HEK293 (cell line): ENCODE results near the gene RRM1.

ENCODE experiments used
- CTCF ChIA-PET: fragments of 350-600 bp; formaldehyde crosslinking; extraction: SDS; loops from one replicate; lab custom pipeline; 2021; ENCODE audit warnings: antibody characterized with exemption; lab: Yijun Ruan, JAX
- POLR2A ChIA-PET: fragments of 300-600 bp; formaldehyde crosslinking; extraction: SDS; loops from one replicate; lab custom pipeline; 2020; ENCODE audit warnings: antibody characterized with exemption, inconsistent platforms; lab: Yijun Ruan, JAX
- H3K27ac ChIP-seq: fragments of 200-500 bp; sonication (Bioruptor generic); 2 replicates; pipeline ENCODE4 v1.5.1; 2014; ENCODE audit warnings: low read depth, low read length, control low read depth, inconsistent platforms; ENCODE audit errors: extremely low read depth
- H3K36me3 ChIP-seq, 2 experiments: fragments of 200-500 bp in 1 of 2; sonication (Bioruptor generic) in 1 of 2; 1 replicate in 1 of 2; 2 replicates in 1 of 2; pipeline ENCODE4 v1.5.1; 2014 to 2017; ENCODE audit warnings: inconsistent platforms in 2 of 2, low read length in 2 of 2; ENCODE audit not compliant: control insufficient read depth in 2 of 2, insufficient read depth in 1 of 2
- H3K4me1 ChIP-seq: fragments of 200-500 bp; sonication (Bioruptor generic); 2 replicates; pipeline ENCODE4 v1.5.1; 2014; ENCODE audit warnings: mild to moderate bottlenecking, low read length, inconsistent platforms; ENCODE audit not compliant: control insufficient read depth, insufficient read depth
- H3K4me3 ChIP-seq: 2 replicates; pipeline ENCODE4 v1.5.1; 2011; ENCODE audit warnings: low read depth, mild to moderate bottlenecking, control low read depth, low read length, moderate library complexity
- H3K9me3 ChIP-seq: fragments of 200-500 bp; sonication (Bioruptor generic); 2 replicates; pipeline ENCODE4 v1.5.1; 2014; ENCODE audit warnings: low read depth, low read length, inconsistent platforms; ENCODE audit not compliant: control insufficient read depth, insufficient read depth
- FEZF1 ChIP-seq: fragments of 450-650 bp; formaldehyde crosslinking; IDR thresholded peaks from 2 replicates; pipeline ENCODE4 v1.5.1; 2016; ENCODE audit warnings: missing biosample characterization, missing genetic modification characterization
- GLIS1 ChIP-seq: fragments of 450-650 bp; formaldehyde crosslinking; IDR thresholded peaks from 2 replicates; pipeline ENCODE4 v1.5.1; 2016; ENCODE audit warnings: missing biosample characterization, missing genetic modification characterization
- KLF9 ChIP-seq: fragments of 450-650 bp; formaldehyde crosslinking; IDR thresholded peaks from 2 replicates; pipeline ENCODE4 v1.5.1; 2016; ENCODE audit warnings: missing biosample characterization, missing genetic modification characterization, low read depth
- MYNN ChIP-seq: fragments of 450-650 bp; formaldehyde crosslinking; IDR thresholded peaks from 2 replicates; pipeline ENCODE4 v1.5.1; 2016; ENCODE audit warnings: missing biosample characterization, missing genetic modification characterization, borderline replicate concordance
- SP2 ChIP-seq: fragments of 450-650 bp; formaldehyde crosslinking; IDR thresholded peaks from 2 replicates; pipeline ENCODE4 v1.5.1; 2016; ENCODE audit warnings: missing biosample characterization, missing genetic modification characterization
- WT1 ChIP-seq: fragments of 450-650 bp; formaldehyde crosslinking; IDR thresholded peaks from 2 replicates; pipeline ENCODE4 v1.5.1; 2016; ENCODE audit warnings: missing biosample characterization, missing genetic modification characterization
- ZIC2 ChIP-seq: fragments of 450-650 bp; formaldehyde crosslinking; IDR thresholded peaks from 2 replicates; pipeline ENCODE4 v1.5.1; 2016; ENCODE audit warnings: missing biosample characterization, missing genetic modification characterization
- ZNF10 ChIP-seq: fragments of 450-650 bp; formaldehyde crosslinking; IDR thresholded peaks from 2 replicates; pipeline ENCODE4 v1.5.1; 2017; ENCODE audit warnings: missing biosample characterization, missing genetic modification characterization
- ZNF133 ChIP-seq: fragments of 450-650 bp; formaldehyde crosslinking; IDR thresholded peaks from 2 replicates; pipeline ENCODE4 v1.5.1; 2016; ENCODE audit warnings: missing biosample characterization, missing genetic modification characterization
- ZNF148 ChIP-seq: fragments of 450-650 bp; formaldehyde crosslinking; IDR thresholded peaks from 2 replicates; pipeline ENCODE4 v1.5.0; 2017; ENCODE audit warnings: missing biosample characterization, missing genetic modification characterization, borderline replicate concordance
- ZNF169 ChIP-seq: fragments of 450-650 bp; formaldehyde crosslinking; IDR thresholded peaks from 2 replicates; pipeline ENCODE4 v1.5.1; 2016; ENCODE audit warnings: missing biosample characterization, missing genetic modification characterization
- ZNF302 ChIP-seq: fragments of 450-650 bp; formaldehyde crosslinking; IDR thresholded peaks from 2 replicates; pipeline ENCODE4 v1.5.1; 2016; ENCODE audit warnings: missing biosample characterization, missing genetic modification characterization, low read depth
- ZNF350 ChIP-seq: fragments of 450-650 bp; formaldehyde crosslinking; IDR thresholded peaks from 2 replicates; pipeline ENCODE4 v1.5.0; 2017; ENCODE audit warnings: missing biosample characterization, mild to moderate bottlenecking, missing genetic modification characterization
- ZNF366 ChIP-seq: fragments of 450-650 bp; formaldehyde crosslinking; conservative IDR thresholded peaks from 2 replicates; pipeline ENCODE4 v1.5.1; 2016; ENCODE audit warnings: missing biosample characterization, missing genetic modification characterization
- ZNF514 ChIP-seq: fragments of 450-650 bp; formaldehyde crosslinking; IDR thresholded peaks from 2 replicates; pipeline ENCODE4 v1.5.1; 2016; ENCODE audit warnings: missing biosample characterization, missing genetic modification characterization
- ZNF518A ChIP-seq: fragments of 450-650 bp; formaldehyde crosslinking; conservative IDR thresholded peaks from 2 replicates; pipeline ENCODE4 v1.5.1; 2016; ENCODE audit warnings: low read depth, missing biosample characterization, missing genetic modification characterization
- ZNF529 ChIP-seq: fragments of 450-650 bp; formaldehyde crosslinking; IDR thresholded peaks from 2 replicates; pipeline ENCODE4 v1.5.1; 2017; ENCODE audit warnings: missing genetic modification characterization, missing biosample characterization; ENCODE audit not compliant: insufficient replicate concordance
- ZNF530 ChIP-seq: fragments of 450-650 bp; formaldehyde crosslinking; IDR thresholded peaks from 2 replicates; pipeline ENCODE4 v1.5.1; 2016; ENCODE audit warnings: low read depth, missing biosample characterization, missing genetic modification characterization
- ZNF549 ChIP-seq: fragments of 450-650 bp; IDR thresholded peaks from 2 replicates; pipeline ENCODE4 v1.5.1; 2018; ENCODE audit warnings: missing biosample characterization, missing genetic modification characterization, mild to moderate bottlenecking, inconsistent platforms, moderate library complexity
- ZNF585B ChIP-seq: fragments of 450-650 bp; formaldehyde crosslinking; IDR thresholded peaks from 2 replicates; pipeline ENCODE4 v1.5.1; 2016; ENCODE audit warnings: missing biosample characterization, missing genetic modification characterization
- ZNF658 ChIP-seq: fragments of 450-650 bp; formaldehyde crosslinking; IDR thresholded peaks from 2 replicates; pipeline ENCODE4; 2016; ENCODE audit warnings: missing biosample characterization, missing genetic modification characterization
- ZNF670 ChIP-seq: fragments of 450-650 bp; formaldehyde crosslinking; IDR thresholded peaks from 2 replicates; pipeline ENCODE4 v1.5.1; 2016; ENCODE audit warnings: missing biosample characterization, missing genetic modification characterization, low read depth
- ZNF785 ChIP-seq: fragments of 450-650 bp; formaldehyde crosslinking; IDR thresholded peaks from 2 replicates; pipeline ENCODE4 v1.5.1; 2016; ENCODE audit warnings: missing biosample characterization, missing genetic modification characterization
- ZNF830 ChIP-seq: fragments of 450-650 bp; IDR thresholded peaks from 2 replicates; pipeline ENCODE4 v1.5.0; 2018; ENCODE audit warnings: missing biosample characterization, missing genetic modification characterization, low read depth, mild to moderate bottlenecking, moderate library complexity
- ZSCAN30 ChIP-seq: fragments of 450-650 bp; IDR thresholded peaks from 2 replicates; pipeline ENCODE4 v1.5.1; 2018; ENCODE audit warnings: missing biosample characterization, mild to moderate bottlenecking, missing genetic modification characterization, moderate library complexity
- TF ChIP-seq, protein P1 (sequence below): fragments of 450-650 bp; formaldehyde crosslinking; IDR thresholded peaks from 2 replicates; pipeline ENCODE4 v1.5.1; 2016; ENCODE audit warnings: missing biosample characterization, missing genetic modification characterization

RRM1 gene

DNA sequence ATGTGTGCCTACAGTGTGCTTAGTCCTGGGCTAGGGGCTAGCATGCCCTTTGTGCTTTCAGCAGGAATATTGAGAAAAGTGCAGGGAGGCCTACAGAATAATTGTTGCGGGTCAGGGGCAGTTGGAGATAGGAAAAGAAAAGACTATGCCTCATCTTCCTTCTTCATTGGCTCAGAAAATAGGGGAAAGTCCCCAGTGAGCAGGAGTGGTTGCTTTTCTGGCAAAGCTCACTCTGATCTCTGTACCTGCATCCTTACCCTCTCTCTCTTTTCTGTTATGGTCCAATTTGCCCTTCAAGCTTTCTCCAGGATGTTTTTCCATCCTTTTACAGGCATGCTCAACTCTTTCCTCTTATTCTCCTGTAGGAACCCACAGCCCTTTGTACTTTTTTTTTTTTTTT lies 29.5 kb upstream of the RRM1 start:
- TF ChIP-seq ZNF10 (tag by site-specific recombination): no peak
- no peak for TF ChIP-seq ZNF302
- no peak for TF ChIP-seq ZNF148
- TF ChIP-seq ZNF350: no peak
- TF ChIP-seq ZNF830 (tag by site-specific recombination): no peak
- no peak for TF ChIP-seq ZNF549
- no peak for TF ChIP-seq ZNF514
- TF ChIP-seq GLIS1: no peak
- TF ChIP-seq FEZF1 (tag by site-specific recombination): no peak
- no peak for TF ChIP-seq ZNF585B (tag by site-specific recombination)
- no peak for TF ChIP-seq ZNF785 (tag by site-specific recombination)
- TF ChIP-seq ZNF530 (tag by site-specific recombination): no peak
- TF ChIP-seq ZNF670 (tag by site-specific recombination): no peak
- no peak for TF ChIP-seq ZIC2 (tag by site-specific recombination)
- no peak for TF ChIP-seq WT1
- no peak for TF ChIP-seq MYNN (tag by site-specific recombination)
- no peak for TF ChIP-seq ZNF133
- TF ChIP-seq ZNF529: no peak
- no peak for TF ChIP-seq ZNF169 (tag by site-specific recombination)
- TF ChIP-seq ZNF366 (tag by site-specific recombination): no peak
- TF ChIP-seq, all 188 proteins: peak for 0
- Histone ChIP-seq H3K27ac (no peak overlapping the region), H3K4me3 (no peak overlapping the region), H3K4me1 (no peaks in the 10 kb centered on the region), H3K36me3 (peaks cover 0 to 11% of the 10 kb centered on the region in 2 experiments; a peak in 2 of 3 replicates), H3K9me3 (no peaks in the 10 kb centered on the region)
- CTCF ChIA-PET: interaction anchor here (1.1 to 15.3 kb wide), 2 partner anchors 10 to 218 kb away, joined by 4 to 589 read pairs; partner anchors contain the start of genes RHOG and STIM1
- POLR2A ChIA-PET: interaction anchor here (0.6 to 1.0 kb wide), 2 partner anchors 171 to 210 kb away, joined by 3 read pairs; partner anchors contain the start of gene STIM1

GRCh38 chr11:4065601-4066377 lies 28.8 kb upstream of the RRM1 start:
- ChIA-PET CTCF (interaction anchor here (0.6 to 15.3 kb wide), 4 partner anchors 8 to 219 kb away, joined by 4 to 589 read pairs (median 5); partner anchors contain the start of genes RHOG and STIM1), POLR2A (interaction anchor here (0.6 kb wide), 1 partner anchor 171 kb away, joined by 3 read pairs; no protein-coding TSS in a partner anchor)
- H3K36me3 ChIP-seq: peaks cover 0 to 12% of the 10 kb centered on the region in 2 experiments; a peak in 2 of 3 replicates
- no peaks in the 10 kb centered on the region for H3K9me3 ChIP-seq
- no peak overlapping the region for H3K4me3 ChIP-seq
- no peak overlapping the region for H3K27ac ChIP-seq
- H3K4me1 ChIP-seq: no peaks in the 10 kb centered on the region
- no peak for TF ChIP-seq ZNF518A (tag by site-specific recombination)
- TF ChIP-seq ZSCAN30 (tag by site-specific recombination): no peak
- no peak for TF ChIP-seq SP2 (tag by site-specific recombination)
- TF ChIP-seq, protein P1, sequence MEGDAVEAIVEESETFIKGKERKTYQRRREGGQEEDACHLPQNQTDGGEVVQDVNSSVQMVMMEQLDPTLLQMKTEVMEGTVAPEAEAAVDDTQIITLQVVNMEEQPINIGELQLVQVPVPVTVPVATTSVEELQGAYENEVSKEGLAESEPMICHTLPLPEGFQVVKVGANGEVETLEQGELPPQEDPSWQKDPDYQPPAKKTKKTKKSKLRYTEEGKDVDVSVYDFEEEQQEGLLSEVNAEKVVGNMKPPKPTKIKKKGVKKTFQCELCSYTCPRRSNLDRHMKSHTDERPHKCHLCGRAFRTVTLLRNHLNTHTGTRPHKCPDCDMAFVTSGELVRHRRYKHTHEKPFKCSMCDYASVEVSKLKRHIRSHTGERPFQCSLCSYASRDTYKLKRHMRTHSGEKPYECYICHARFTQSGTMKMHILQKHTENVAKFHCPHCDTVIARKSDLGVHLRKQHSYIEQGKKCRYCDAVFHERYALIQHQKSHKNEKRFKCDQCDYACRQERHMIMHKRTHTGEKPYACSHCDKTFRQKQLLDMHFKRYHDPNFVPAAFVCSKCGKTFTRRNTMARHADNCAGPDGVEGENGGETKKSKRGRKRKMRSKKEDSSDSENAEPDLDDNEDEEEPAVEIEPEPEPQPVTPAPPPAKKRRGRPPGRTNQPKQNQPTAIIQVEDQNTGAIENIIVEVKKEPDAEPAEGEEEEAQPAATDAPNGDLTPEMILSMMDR (tag by site-specific recombination): no peak
- no peak for TF ChIP-seq KLF9 (tag by site-specific recombination)
- no peak for TF ChIP-seq ZNF658 (tag by site-specific recombination)
